NCI-H1048 (cell line): ENCODE data around the gene PHPT1.
"Not testable (repeated sequence)": the region's sequence is repeated elsewhere in the genome, so short reads cannot be mapped to it uniquely, and the experiment has no call there.

Experiments used
- DNase-seq: peaks from one replicate; lab custom pipeline; 2025; lab: John Stamatoyannopoulos, UW

The PHPT1 gene

DNA sequence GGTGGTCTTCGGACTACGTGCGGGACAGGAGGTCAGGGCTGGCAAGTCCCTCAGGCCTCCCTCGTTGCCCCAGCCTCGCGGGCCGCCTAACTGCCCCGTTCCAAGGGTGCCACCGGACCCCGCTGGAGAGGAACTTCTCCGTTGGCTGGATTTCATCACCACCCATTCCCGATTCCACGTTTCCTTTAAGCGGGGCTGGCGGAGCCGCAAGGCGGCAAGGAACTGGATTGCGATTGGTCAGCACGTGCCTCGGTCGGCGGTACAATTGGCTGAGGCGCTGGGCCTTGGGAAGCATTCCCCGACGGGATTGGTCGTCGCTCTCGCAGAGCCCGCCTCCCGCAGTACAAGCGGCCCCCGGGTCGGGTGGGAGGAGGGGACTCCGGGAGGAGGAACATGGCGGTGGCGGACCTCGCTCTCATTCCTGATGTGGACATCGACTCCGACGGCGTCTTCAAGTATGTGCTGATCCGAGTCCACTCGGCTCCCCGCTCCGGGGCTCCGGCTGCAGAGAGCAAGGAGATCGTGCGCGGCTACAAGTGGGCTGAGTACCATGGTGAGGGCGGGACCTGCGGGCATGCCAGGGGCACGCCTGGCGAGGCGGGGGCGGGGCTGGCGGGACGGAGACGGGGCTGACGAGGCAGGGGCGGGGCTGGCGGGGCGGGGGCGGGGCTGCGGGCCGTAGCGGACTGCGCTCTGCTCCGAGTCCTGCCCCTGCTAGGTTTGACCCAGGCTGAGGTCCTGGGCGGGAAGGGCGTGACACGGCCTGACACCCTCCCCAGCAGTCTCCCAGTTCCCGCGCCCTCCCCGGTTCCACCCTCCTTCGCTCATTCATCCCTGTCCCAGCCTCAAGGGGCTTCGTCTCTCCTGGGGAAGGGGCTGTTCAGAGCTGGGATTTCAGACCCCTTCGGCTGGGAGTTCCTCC, at the start of gene PHPT1:
TSS of gene PHPT1 (plus strand) at position 372 of the 922 bp plus-strand sequence. CDS start at position 394, 22 bp downstream.
- DNase-seq, result peak; percentile 98

DNA sequence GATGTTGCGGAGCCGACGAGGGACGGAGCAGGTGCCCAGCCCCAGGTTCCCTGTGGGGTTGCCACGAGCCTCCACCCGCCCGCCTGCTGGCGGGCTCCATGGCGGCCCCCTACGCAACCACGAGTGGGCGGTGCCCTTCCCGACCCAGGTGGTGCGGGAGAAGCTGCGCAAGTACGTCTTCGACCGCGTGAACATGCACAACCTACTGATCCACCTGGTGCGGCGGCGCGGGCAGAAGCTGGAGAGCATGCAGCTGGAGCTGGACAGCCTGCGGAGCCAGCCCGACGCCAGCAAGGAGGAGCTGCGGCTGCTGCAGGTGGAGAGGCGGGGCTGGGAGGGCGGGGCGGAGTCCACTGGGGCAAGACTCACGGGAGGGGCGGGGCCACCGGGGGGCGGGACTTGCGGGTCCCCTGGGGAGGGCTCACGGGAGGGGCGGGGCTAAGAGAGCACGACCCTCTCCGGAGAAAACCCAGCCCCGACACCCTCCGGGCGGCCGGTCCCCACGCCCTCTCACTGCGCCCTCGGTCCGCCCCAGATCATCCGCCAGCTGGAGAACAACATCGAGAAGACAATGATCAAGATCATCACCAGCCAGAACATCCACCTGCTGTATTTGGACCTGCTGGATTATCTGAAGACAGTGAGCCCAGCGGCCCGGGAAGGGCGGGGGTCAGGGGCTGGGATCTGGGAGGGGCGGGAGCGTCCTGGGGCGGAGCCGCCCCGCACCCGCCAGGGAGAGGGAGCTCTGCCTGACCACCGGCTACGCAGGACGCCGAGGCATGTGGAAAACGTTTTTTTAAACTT, 49.2 kb upstream of the PHPT1 start:
- peak; percentile 83 for DNase-seq

DNA sequence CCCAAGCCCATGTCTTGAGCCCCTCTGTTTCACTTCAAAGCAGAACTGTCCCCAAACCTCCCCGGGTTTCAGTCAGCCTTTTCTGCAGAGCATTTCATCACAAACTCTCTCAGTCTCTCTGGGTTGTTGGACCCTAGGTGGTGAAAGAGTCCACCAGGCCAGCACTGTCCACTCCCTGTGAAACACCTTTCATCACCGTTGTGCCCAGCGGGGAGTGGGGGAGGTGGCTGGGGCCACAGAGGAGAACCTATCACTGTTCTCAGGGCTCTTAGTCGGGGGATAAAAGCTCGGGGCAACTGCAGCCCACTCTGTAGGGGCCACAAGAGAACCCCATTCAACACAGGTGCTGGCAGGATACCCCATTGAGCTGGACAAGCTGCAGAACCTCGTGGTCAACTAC, 46.9 kb upstream of the PHPT1 start:
- no peak for DNase-seq

DNA sequence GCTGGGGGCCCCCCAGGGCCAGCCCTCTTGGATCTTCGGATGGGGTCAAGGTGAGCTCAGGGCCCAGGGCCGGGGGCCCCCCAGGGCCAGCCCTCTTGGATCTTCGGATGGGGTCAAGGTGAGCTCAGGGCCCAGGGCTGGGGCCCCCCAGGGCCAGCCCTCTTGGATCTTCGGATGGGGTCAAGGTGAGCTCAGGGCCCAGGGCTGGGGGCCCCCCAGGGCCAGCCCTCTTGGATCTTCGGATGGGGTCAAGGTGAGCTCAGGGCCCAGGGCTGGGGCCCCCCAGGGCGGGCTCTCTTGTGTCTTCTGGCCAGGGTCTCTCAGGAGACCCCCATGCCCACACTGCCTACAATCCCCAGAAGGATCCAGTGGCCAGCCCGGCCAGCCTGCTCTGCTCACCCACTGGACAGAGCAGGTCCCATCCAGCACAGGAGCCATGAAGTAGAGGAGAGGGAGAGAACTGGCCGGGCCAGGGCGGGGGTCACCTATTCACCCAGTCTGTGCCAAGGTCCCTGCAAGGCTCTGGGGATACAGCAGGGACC, 46.1 kb upstream of the PHPT1 start:
- not testable (repeated sequence) for DNase-seq

- DNase-seq, result no peak
Observed at GRCh38 chr9:136803551-136804508, 45.4 kb upstream of the PHPT1 start.

DNA sequence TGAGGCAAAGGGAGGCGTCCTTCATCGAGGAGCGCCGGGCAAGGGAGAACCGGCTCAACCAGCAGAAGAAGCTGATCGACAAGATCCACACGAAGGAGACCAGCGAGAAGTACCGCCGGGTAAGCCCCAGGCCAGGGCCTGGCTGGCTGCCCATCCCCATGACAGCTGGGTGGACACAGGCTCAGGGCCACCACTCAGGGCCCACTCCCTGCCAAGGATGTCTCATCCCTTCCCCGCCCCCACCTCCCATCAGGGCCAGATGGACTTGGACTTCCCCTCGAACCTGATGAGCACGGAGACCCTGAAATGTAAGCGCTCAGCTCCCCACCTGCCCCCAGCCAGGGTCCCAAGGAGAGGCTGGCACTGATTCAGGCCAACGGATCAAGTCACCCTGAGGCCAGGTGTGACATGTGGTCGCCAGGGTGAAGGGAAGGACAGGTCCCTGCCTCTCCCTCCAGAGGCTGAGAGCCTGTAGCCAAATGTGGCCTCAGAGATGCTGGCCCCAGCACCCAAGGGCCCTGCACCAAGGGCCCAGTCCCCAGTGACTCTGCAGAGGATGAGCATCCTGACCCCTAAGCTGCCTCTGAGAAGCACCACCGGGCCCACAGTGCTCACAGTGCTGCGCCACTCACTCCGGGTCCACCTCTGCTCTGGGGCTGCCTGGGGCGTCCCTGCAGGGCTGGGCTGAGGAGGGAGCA, 44.6 kb upstream of the PHPT1 start:
- DNase-seq, result no peak

DNA sequence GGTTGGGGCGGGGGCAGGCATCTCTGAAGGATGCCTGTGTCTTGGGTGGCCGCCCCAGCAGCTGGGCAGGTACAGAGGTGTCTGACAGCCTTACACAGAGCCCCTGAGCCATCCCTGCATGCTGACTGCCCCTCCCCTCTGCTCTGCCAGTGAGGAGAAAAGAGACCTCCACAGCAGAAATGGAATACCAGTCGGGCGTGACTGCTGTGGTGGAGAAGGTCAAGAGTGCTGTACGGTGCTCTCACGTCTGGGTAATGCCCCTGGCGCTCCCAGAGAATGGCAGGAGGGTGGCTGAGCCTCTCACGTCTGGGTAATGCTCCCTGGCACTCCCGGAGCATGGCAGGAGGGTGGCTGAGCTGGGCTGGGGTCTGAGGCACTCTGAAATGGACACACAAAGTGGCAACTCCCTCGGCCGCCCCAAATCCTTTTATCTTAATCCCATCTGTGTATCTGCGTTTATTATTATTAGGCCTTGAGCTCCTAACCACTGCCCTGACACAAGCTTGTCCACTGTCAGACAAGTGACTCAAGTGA, 43.9 kb upstream of the PHPT1 start:
- no peak for DNase-seq

DNA sequence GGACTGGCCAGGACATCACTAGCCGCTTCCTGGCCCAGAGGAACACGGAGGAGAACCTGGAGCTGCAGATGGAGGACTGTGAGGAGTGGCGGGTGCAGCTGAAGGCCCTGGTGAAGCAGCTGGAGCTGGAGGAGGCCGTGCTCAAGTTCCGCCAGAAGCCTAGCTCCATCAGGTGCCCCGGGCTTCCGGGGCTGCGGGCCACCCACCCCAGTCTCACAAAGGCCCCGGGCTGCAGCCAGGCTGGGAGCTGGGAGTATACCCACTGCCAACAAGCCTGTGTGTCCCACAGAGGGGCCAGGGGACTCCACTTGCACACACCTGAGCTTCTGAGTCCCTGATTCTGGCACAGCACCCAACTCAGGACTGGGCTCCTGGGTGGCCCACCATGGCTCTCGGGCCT, 43.1 kb upstream of the PHPT1 start:
- DNase-seq, result no peak

DNA sequence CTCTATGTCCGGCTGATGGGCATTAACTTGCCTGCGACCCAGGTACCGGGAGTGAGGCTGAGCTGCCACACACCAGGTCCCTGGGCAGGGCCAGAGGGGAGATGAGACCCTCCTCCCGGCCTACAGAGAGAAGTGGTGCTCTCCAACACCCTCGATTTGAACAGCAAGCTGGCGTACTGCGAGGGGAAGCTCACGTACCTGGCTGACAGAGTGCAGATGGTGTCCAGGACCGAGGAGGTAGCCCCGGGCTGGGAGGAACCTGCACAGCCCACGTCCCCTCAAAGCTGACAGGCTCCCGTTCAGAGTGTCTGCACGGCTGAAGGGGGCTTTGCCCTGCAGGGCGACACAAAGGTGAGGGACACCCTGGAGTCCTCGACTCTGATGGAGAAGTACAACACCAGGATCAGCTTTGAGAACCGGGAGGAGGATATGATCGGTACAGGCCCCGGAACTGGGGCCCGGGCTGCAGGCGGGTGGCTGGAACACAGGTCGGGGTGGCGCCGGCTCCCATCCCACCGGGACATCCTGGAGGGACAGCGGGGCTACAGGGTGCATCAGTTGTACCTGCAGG, 42.5 kb upstream of the PHPT1 start:
- DNase-seq, result no peak

DNA sequence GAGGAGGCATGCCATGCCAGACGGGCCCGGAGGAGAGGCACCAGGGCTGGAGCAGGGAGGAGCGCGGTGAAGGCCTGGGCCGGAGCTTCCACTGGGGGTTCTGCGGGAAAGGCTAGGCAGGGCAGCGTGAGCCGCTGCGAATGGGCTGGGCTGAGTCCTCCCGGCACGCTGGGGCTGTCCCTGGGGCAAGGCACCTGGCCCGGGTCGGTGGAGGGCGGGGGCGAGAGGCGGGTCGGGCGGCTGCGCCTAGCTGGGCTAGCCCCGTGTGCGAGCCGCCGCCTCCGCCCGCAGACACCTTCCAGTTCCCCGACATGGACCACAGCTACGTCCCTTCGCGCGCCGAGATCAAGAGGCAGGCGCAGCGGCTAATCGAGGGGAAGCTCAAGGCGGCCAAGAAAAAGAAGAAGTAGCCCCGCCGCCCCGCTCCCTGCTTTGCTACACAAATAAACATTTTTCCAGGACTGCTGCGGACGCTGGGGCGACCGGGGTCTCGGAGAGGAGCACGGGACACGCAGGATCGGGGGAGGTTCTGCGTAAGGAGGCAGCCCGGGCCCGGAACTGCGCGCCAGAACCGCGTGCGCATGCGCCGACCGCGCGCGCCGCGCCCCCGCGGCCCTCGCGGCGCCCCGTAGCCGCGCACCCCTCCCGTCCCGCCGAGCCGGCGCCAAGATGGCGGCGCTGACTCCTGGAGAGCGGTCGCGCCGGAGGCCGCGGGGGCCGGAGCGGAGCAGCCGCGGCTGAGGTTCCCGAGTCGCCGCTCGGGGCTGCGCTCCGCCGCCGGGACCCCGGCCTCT, 41.7 kb upstream of the PHPT1 start, which contains the start of gene RABL6:
TSS of gene RABL6 (plus strand) at position 668 of the 794 bp plus-strand sequence. CDS start 249 bp downstream, outside the sequence.
- DNase-seq, result peak; percentile 43

DNA sequence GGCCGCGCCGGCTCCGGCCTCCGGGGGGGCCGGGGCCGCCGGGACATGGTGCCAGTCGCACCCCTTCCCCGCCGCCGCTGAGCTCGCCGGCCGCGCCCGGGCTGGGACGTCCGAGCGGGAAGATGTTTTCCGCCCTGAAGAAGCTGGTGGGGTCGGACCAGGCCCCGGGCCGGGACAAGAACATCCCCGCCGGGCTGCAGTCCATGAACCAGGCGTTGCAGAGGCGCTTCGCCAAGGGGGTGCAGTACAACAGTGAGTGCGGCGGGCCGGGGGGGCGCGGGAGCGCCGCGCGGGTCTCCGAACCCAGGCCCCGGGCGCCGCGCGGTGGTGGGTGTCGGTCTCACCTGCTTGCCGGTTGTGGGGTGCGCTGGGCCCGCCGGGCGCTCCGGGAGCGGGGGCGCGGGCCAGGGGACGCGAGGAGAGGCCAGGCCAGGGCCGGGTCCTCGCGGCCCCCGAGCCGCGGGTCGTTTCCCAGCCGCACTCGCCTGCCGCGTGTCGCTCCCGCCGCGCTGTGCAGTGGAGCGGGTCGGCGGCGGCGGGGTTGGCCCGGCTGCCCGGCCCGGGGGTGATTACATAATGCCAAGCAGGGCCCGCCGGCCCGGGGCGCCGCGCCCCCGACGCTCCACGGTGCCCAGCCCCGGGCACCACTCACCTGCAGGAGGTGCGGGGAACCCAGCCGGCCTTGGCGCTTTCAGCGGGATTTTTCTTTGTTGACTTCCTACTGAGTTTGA, 41.0 kb upstream of the PHPT1 start:
- DNase-seq, result no peak

GRCh38 chr9:136808806-136809158, 40.4 kb upstream of the PHPT1 start:
- no peak for DNase-seq

DNA sequence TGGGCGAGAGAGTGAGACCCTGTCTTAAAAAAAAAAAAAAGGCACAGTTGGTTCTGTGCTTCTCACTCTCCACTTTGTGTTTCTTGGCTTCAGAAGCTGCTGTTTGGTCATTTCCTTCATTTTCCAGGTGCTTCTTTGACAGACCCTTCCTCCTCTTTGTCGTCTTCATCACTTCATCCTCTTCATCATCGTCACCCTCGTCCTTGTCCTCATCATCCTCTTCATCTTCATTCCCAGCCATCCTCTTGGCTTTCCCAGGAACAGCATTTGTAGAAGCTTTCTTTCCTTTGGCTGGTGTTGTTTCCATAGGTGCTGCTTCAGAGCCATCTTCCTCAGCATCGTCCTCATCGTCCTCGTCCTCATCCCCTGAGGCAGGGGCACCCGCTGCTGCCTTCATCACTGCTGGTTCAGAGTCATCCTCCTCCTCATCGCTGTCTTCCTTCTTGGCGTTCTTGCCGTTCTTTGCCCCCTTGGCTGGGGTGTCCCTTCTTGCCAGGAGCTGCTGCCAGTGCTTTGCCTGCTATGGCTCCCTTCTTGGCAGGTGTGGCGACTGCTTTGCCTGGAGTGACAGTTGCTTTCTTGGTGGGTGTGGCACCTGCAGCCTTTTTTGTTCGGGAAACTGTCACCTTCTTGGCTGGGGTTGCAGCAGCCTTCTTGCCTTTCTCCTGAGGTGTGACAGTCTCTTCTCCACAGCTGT, 34.3 kb upstream of the PHPT1 start:
- DNase-seq, result no peak

GRCh38 chr9:136815422-136815782, 33.8 kb upstream of the PHPT1 start:
- no peak for DNase-seq

GRCh38 chr9:136820971-136821825, 28.0 kb upstream of the PHPT1 start:
- no peak for DNase-seq

GRCh38 chr9:136821826-136822544, 27.2 kb upstream of the PHPT1 start:
- no peak for DNase-seq
